Measurements from ENCODE around the gene WDR86. TPM values are rescaled to one million over a fixed set of nuclear protein-coding genes. Genes with fewer than 3 reads are reported as not detected.

Gene WDR86
- polyA plus RNA-seq, 1 donor (not counting 4 experiments of a cell fraction or from before 2014, with no cell fraction given), result not detected

DNA sequence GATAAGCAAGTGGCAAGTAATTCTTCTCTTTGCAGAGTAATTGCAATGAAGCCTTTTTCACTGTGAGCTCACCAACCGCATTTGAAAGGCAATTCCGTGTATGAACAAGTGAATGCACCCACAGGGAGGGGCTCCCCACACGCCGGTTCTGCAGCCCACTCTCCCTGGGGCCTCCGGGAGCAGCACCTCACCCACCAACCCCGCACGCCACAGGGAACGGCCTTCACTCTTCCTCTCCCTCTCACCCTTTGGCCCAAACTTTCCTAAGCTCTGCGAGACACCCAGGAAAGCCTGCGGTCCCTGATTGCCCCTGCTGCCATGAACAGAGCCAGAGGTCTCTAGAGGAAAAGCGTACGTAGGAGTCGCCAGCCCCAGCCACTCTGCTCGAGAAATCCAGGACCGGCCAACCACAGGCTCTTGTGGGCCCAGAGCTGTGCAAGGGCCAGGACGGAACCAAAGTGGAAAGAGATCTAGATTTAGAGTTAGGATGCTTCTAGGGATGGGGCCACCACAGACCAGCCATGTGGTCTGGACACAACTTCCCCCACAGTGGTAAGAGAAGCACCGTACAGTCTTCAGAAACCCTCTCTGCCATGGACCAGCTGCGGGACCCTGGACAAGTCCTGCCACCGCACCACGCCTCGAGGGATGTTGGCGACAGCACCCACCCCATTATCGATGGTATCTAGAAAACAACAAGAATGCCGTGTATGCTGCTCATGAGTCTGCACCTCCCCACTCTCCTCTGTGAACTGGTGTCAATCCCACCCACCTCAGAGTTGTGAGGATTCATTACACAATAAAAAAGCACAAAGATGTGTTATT, 3.6 kb downstream of the WDR86 start:
- Histone ChIP-seq H3K9me1 (ENCODE audit: control insufficient read depth, extremely low read depth, insufficient read depth, low read length) (no peaks in the 10 kb centered on the region), H3K9me3 (ENCODE audit: control insufficient read depth, low read depth, low read length) (no peaks in the 10 kb centered on the region), H3K27me3 (ENCODE audit: control insufficient read depth, extremely low read depth, insufficient read depth, low read length) (peaks cover 41% of the 10 kb centered on the region), H3K9ac (ENCODE audit: control insufficient read depth, extremely low read depth, insufficient read depth, low read length) (no peak overlapping the region), H3K27ac (ENCODE audit: control insufficient read depth, insufficient read depth, low read length) (no peak overlapping the region), H2AFZ (ENCODE audit: control insufficient read depth, low read length) (no peak overlapping the region), H4K20me1 (ENCODE audit: control insufficient read depth, extremely low read depth, insufficient read depth, low read length) (peaks cover 3% of the 10 kb centered on the region), H3K4me3 (ENCODE audit: control insufficient read depth in 2 of 3, extremely low read depth in 1 of 3, insufficient read depth in 2 of 3, low read depth in 1 of 3, low read length in 3 of 3) (no peak overlapping the region), H3K4me2 (ENCODE audit: control insufficient read depth, extremely low read depth, insufficient read depth, low read depth, low read length) (no peak overlapping the region), H3K36me3 (ENCODE audit: control insufficient read depth in 2 of 2, extremely low read depth in 1 of 2, insufficient read depth in 2 of 2, low read length in 2 of 2) (no peaks in the 10 kb centered on the region), H3K4me1 (ENCODE audit: control insufficient read depth, extremely low read depth, insufficient read depth, low read length) (peaks cover 3% of the 10 kb centered on the region), H3K79me2 (ENCODE audit: control insufficient read depth, insufficient read depth, low read length) (no peaks in the 10 kb centered on the region)
- dilution Hi-C loops (cut with MboI; ENCODE audit: extremely low pct_ligation_motif_present, low sequenced_read_pairs), result no loop called here
- no peak for TF ChIP-seq EZH2 (IDR thresholded peaks at IDR 0.05; ENCODE audit: low read length)
- TF ChIP-seq, protein P1, sequence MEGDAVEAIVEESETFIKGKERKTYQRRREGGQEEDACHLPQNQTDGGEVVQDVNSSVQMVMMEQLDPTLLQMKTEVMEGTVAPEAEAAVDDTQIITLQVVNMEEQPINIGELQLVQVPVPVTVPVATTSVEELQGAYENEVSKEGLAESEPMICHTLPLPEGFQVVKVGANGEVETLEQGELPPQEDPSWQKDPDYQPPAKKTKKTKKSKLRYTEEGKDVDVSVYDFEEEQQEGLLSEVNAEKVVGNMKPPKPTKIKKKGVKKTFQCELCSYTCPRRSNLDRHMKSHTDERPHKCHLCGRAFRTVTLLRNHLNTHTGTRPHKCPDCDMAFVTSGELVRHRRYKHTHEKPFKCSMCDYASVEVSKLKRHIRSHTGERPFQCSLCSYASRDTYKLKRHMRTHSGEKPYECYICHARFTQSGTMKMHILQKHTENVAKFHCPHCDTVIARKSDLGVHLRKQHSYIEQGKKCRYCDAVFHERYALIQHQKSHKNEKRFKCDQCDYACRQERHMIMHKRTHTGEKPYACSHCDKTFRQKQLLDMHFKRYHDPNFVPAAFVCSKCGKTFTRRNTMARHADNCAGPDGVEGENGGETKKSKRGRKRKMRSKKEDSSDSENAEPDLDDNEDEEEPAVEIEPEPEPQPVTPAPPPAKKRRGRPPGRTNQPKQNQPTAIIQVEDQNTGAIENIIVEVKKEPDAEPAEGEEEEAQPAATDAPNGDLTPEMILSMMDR (optimal IDR thresholded peaks at IDR 0.05 in 1 of 3, IDR thresholded peaks at IDR 0.05 in 1 of 3, conservative IDR thresholded peaks at IDR 0.05 in 1 of 3; ENCODE audit: extremely low read depth in 1 of 3, insufficient read depth in 2 of 3, low read length in 3 of 3), result no peak
- DNase-seq (ENCODE audit: low read depth, low spot score), result no peak
- no peak for FAIRE-seq

- Histone ChIP-seq H3K4me3 (ENCODE audit: control insufficient read depth in 2 of 3, extremely low read depth in 1 of 3, insufficient read depth in 2 of 3, low read depth in 1 of 3, low read length in 3 of 3) (no peak overlapping the region), H3K4me2 (ENCODE audit: control insufficient read depth, extremely low read depth, insufficient read depth, low read depth, low read length) (no peak overlapping the region), H3K9ac (ENCODE audit: control insufficient read depth, extremely low read depth, insufficient read depth, low read length) (no peak overlapping the region), H3K27me3 (ENCODE audit: control insufficient read depth, extremely low read depth, insufficient read depth, low read length) (peaks cover 39% of the 10 kb centered on the region), H3K9me1 (ENCODE audit: control insufficient read depth, extremely low read depth, insufficient read depth, low read length) (no peaks in the 10 kb centered on the region), H3K27ac (ENCODE audit: control insufficient read depth, insufficient read depth, low read length) (no peak overlapping the region), H3K79me2 (ENCODE audit: control insufficient read depth, insufficient read depth, low read length) (no peaks in the 10 kb centered on the region), H2AFZ (ENCODE audit: control insufficient read depth, low read length) (no peak overlapping the region), H3K36me3 (ENCODE audit: control insufficient read depth in 2 of 2, extremely low read depth in 1 of 2, insufficient read depth in 2 of 2, low read length in 2 of 2) (no peaks in the 10 kb centered on the region), H3K9me3 (ENCODE audit: control insufficient read depth, low read depth, low read length) (no peaks in the 10 kb centered on the region), H3K4me1 (ENCODE audit: control insufficient read depth, extremely low read depth, insufficient read depth, low read length) (peaks cover 3% of the 10 kb centered on the region), H4K20me1 (ENCODE audit: control insufficient read depth, extremely low read depth, insufficient read depth, low read length) (peaks cover 2% of the 10 kb centered on the region)
- FAIRE-seq (no peak), DNase-seq (ENCODE audit: low read depth, low spot score) (no peak)
- no peak for TF ChIP-seq EZH2 (IDR thresholded peaks at IDR 0.05; ENCODE audit: low read length)
- TF ChIP-seq, protein P1 (optimal IDR thresholded peaks at IDR 0.05 in 1 of 3, IDR thresholded peaks at IDR 0.05 in 1 of 3, conservative IDR thresholded peaks at IDR 0.05 in 1 of 3; ENCODE audit: extremely low read depth in 1 of 3, insufficient read depth in 2 of 3, low read length in 3 of 3), result no peak
- dilution Hi-C loops (cut with MboI; ENCODE audit: extremely low pct_ligation_motif_present, low sequenced_read_pairs), result no loop called here
Observed at GRCh38 chr7:151405588-151405987, 4.2 kb downstream of the WDR86 start.
